GM12878 (cell line): ENCODE measurements around the gene MNAT1.

Source experiments
- ETV6 ChIP-seq, 2 experiments: fragments of 450-650 bp in 1 of 2; IDR thresholded peaks in 1 of 2; conservative IDR thresholded peaks in 1 of 2; 2 replicates each; pipeline ENCODE4 v1.6.1; 2014; ENCODE audit warnings: antibody characterized with exemption in 1 of 2, borderline replicate concordance in 1 of 2, low read depth in 1 of 2, mild to moderate bottlenecking in 1 of 2, moderate library complexity in 1 of 2
- EZH2 ChIP-seq: IDR thresholded peaks from 2 replicates; pipeline ENCODE4 v1.6.1; 2012; ENCODE audit warnings: low read depth, mild to moderate bottlenecking, control low read depth, inconsistent platforms, low read length, borderline replicate concordance; ENCODE audit not compliant: control insufficient read depth
- HDAC2 ChIP-seq: fragments of 200-600 bp; sonication (generic); IDR thresholded peaks from 2 replicates; pipeline ENCODE4 v1.6.1; 2017
- POLR2AphosphoS5 ChIP-seq: IDR thresholded peaks from 2 replicates; pipeline ENCODE4 v1.6.1; 2011; ENCODE audit warnings: mild to moderate bottlenecking, low read length, inconsistent platforms
- RAD21 ChIP-seq: IDR thresholded peaks from 2 replicates; pipeline ENCODE4 v1.6.1; 2011; ENCODE audit warnings: mild to moderate bottlenecking, low read depth, low read length, moderate library complexity; ENCODE audit not compliant: insufficient read depth
- TF ChIP-seq, protein P1 (sequence below): IDR thresholded peaks from 2 replicates; pipeline ENCODE4 v1.6.1; 2011; ENCODE audit warnings: low read depth, mild to moderate bottlenecking, low read length, moderate library complexity, borderline replicate concordance; ENCODE audit errors: extremely low read depth
- TF ChIP-seq, protein P2 (sequence below): fragments of 450-650 bp; IDR thresholded peaks from 2 replicates; pipeline ENCODE4 v1.6.1; 2017; ENCODE audit warnings: mild to moderate bottlenecking
- TF ChIP-seq, protein P3 (sequence below): IDR thresholded peaks from 2 replicates; pipeline ENCODE4 v1.6.1; 2011; ENCODE audit warnings: low read depth, low read length, improper control_type of control experiment, borderline replicate concordance
- TF ChIP-seq, protein P4 (sequence below), 3 experiments: IDR thresholded peaks in 2 of 3; conservative IDR thresholded peaks in 1 of 3; 2 replicates each; pipeline ENCODE4 v1.5.1; 2011; ENCODE audit warnings: low read depth in 3 of 3, low read length in 3 of 3, mild to moderate bottlenecking in 3 of 3, control low read depth in 2 of 3, moderate library complexity in 2 of 3, inconsistent platforms in 1 of 3, mixed read lengths in 1 of 3; ENCODE audit not compliant: control insufficient read depth in 2 of 3, insufficient read depth in 1 of 3; ENCODE audit errors: extremely low read depth in 1 of 3

DNA sequence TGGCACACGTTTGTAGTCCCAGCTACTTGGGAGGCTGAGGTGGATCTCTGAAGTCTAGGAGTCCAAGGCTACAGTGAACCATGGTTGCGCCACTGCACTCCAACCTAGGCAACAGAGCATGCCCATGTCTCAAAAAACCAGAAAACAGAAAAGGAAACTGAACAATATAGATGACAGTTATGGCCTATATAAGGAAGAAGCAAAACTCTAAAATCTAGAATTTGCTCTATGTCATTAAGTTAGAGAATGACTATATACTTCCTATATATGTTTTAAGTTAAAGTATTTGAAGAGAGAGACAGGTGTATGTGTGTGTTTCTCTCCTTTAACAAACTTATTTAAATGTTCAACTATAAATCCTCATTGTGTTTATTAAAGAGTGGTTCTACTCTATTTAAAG lies 65.8 kb downstream of the MNAT1 start:
- TF ChIP-seq ETV6 (conservative IDR thresholded peaks at IDR 0.05 in 1 of 2, IDR thresholded peaks at IDR 0.05 in 1 of 2; ENCODE audit: borderline replicate concordance in 1 of 2, low read depth in 1 of 2) (no peak), POLR2AphosphoS5 (no peak), HDAC2 (no peak), EZH2 (no peak), RAD21 (no peak)
- TF ChIP-seq, protein P1, sequence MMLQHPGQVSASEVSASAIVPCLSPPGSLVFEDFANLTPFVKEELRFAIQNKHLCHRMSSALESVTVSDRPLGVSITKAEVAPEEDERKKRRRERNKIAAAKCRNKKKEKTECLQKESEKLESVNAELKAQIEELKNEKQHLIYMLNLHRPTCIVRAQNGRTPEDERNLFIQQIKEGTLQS: no peak
- TF ChIP-seq, protein P2, sequence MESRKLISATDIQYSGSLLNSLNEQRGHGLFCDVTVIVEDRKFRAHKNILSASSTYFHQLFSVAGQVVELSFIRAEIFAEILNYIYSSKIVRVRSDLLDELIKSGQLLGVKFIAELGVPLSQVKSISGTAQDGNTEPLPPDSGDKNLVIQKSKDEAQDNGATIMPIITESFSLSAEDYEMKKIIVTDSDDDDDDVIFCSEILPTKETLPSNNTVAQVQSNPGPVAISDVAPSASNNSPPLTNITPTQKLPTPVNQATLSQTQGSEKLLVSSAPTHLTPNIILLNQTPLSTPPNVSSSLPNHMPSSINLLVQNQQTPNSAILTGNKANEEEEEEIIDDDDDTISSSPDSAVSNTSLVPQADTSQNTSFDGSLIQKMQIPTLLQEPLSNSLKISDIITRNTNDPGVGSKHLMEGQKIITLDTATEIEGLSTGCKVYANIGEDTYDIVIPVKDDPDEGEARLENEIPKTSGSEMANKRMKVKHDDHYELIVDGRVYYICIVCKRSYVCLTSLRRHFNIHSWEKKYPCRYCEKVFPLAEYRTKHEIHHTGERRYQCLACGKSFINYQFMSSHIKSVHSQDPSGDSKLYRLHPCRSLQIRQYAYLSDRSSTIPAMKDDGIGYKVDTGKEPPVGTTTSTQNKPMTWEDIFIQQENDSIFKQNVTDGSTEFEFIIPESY: no peak
- TF ChIP-seq, protein P3, sequence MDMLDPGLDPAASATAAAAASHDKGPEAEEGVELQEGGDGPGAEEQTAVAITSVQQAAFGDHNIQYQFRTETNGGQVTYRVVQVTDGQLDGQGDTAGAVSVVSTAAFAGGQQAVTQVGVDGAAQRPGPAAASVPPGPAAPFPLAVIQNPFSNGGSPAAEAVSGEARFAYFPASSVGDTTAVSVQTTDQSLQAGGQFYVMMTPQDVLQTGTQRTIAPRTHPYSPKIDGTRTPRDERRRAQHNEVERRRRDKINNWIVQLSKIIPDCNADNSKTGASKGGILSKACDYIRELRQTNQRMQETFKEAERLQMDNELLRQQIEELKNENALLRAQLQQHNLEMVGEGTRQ: no peak
- TF ChIP-seq, protein P4, sequence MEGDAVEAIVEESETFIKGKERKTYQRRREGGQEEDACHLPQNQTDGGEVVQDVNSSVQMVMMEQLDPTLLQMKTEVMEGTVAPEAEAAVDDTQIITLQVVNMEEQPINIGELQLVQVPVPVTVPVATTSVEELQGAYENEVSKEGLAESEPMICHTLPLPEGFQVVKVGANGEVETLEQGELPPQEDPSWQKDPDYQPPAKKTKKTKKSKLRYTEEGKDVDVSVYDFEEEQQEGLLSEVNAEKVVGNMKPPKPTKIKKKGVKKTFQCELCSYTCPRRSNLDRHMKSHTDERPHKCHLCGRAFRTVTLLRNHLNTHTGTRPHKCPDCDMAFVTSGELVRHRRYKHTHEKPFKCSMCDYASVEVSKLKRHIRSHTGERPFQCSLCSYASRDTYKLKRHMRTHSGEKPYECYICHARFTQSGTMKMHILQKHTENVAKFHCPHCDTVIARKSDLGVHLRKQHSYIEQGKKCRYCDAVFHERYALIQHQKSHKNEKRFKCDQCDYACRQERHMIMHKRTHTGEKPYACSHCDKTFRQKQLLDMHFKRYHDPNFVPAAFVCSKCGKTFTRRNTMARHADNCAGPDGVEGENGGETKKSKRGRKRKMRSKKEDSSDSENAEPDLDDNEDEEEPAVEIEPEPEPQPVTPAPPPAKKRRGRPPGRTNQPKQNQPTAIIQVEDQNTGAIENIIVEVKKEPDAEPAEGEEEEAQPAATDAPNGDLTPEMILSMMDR (IDR thresholded peaks at IDR 0.05 in 2 of 3, conservative IDR thresholded peaks at IDR 0.05 in 1 of 3; ENCODE audit: control insufficient read depth in 2 of 3, extremely low read depth in 1 of 3, insufficient read depth in 1 of 3, low read depth in 3 of 3, low read length in 3 of 3): no peak
